ENCODE data around the gene ABHD17A. TPM values are rescaled to one million over a fixed set of nuclear protein-coding genes. Genes with fewer than 3 reads are reported as not detected.

The ABHD17A gene
- total RNA-seq, 4 donors from 2014 or later: 33.8 to 142 (median 63.7) TPM

DNA sequence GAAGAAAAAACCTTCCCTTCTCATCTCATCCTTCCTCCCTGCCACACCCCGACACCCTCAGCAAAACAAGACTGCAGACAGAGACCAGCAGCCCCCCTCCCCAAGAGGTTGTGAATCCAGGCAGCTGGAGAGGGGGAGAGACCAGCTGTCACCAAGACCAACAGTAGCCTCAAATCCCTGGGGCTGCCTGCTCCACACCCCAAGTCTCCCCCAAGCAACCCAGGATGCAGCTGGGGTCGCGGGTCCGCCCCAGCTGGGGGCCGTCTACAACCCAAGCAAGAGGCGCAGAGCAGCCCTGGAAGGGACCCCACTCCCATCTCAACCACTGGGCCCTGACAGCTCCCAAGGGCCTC lies 29.0 kb downstream of the ABHD17A start:
- H3K27ac ChIP-seq: peak overlapping the region; percentile 60 to 70
- H3K9me3 ChIP-seq: no peaks in the 10 kb centered on the region
- peaks cover 0 to 37% of the 10 kb centered on the region in 2 donors for H3K4me1 ChIP-seq
- no peak for DNase-seq
- H3K36me3 ChIP-seq: no peaks in the 10 kb centered on the region
- no peak overlapping the region for H3K4me3 ChIP-seq
- TF ChIP-seq POLR2A (IDR thresholded peaks at IDR 0.05): no peak
- TF ChIP-seq, protein P1, sequence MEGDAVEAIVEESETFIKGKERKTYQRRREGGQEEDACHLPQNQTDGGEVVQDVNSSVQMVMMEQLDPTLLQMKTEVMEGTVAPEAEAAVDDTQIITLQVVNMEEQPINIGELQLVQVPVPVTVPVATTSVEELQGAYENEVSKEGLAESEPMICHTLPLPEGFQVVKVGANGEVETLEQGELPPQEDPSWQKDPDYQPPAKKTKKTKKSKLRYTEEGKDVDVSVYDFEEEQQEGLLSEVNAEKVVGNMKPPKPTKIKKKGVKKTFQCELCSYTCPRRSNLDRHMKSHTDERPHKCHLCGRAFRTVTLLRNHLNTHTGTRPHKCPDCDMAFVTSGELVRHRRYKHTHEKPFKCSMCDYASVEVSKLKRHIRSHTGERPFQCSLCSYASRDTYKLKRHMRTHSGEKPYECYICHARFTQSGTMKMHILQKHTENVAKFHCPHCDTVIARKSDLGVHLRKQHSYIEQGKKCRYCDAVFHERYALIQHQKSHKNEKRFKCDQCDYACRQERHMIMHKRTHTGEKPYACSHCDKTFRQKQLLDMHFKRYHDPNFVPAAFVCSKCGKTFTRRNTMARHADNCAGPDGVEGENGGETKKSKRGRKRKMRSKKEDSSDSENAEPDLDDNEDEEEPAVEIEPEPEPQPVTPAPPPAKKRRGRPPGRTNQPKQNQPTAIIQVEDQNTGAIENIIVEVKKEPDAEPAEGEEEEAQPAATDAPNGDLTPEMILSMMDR (IDR thresholded peaks at IDR 0.05): no peak
- intact Hi-C loops (cut with DNase I; ENCODE audit: low total_unique reads): no loop called here
- H3K27me3 ChIP-seq: no peaks in the 10 kb centered on the region

DNA sequence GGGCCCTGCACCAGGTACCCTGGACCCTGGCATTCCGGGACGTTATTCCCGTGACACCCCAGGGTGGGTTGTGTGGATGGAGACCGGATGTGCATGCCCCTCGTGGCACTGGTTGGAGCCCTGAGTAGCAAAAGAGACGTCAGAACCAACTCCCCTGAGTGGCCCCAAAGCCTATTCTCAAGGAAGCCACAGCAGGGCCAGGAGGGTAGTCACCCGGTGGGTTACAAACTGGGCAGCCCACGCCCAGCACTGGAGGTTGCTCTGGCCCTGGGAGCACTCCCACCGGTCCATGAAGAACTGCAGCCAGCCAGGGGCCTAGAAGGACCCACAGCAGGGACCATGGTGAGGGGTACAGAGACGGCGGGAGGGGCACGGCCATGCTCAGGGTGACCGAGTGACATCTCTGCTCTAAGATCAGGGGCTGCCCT lies 29.5 kb downstream of the ABHD17A start:
- no peak overlapping the region for H3K4me3 ChIP-seq
- peaks cover 0 to 32% of the 10 kb centered on the region in 2 donors for H3K4me1 ChIP-seq
- no peaks in the 10 kb centered on the region for H3K27me3 ChIP-seq
- intact Hi-C loops (cut with DNase I; ENCODE audit: low total_unique reads): no loop called here
- no peaks in the 10 kb centered on the region for H3K9me3 ChIP-seq
- DNase-seq: no peak
- no peaks in the 10 kb centered on the region for H3K36me3 ChIP-seq
- peak overlapping the region; percentile 60 to 70 for H3K27ac ChIP-seq
- no peak for TF ChIP-seq POLR2A (IDR thresholded peaks at IDR 0.05)
- TF ChIP-seq, protein P1 (IDR thresholded peaks at IDR 0.05): no peak

DNA sequence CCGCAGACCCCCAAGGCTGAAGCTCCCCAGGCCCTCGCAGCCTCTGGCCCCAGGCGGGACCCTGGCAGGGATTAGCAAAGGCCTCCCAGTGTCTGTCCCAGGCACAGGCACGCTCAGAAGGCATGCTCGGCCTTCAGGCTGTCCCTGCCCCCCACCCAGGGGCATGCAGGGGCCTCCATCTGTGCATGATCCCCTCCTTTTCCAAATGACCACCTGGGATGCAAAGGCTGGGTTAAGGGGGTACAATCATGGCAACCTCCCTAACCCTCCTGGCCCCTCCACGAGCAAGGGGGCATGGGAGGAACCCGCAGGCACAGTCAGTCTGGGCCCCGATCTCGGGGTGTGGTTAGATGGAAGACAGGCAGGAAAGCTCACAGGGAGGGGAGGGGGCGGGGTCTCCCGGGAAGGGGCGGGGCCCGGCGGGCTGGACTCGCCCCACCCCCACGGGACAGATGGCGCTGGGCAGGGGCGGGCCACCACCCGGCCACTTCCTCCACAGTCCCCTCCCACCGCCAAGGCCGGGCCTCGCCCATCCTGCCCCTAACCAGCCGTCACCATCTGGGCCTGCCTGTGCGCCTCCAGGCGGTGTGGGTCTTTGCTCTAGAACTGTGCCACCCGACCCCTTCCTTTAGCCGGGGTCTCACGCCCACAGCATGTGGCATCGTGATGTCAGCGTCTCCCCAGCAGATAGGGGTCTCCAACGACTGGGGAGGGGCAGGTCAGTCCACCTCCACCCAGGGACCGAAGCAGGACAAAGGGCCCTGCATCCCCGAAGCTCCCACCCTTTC lies 30.1 kb downstream of the ABHD17A start:
- Histone ChIP-seq H3K27ac (peak overlapping the region; percentile 60 to 70), H3K4me1 (peaks cover 0 to 26% of the 10 kb centered on the region in 2 donors), H3K36me3 (no peaks in the 10 kb centered on the region), H3K27me3 (no peaks in the 10 kb centered on the region), H3K9me3 (no peaks in the 10 kb centered on the region), H3K4me3 (no peak overlapping the region)
- peak; percentile 19 to 34 for TF ChIP-seq POLR2A (IDR thresholded peaks at IDR 0.05)
- TF ChIP-seq, protein P1 (IDR thresholded peaks at IDR 0.05): no peak
- peak; percentile 57 to 66 for DNase-seq
- intact Hi-C loops (cut with DNase I; ENCODE audit: low total_unique reads): no loop called here

DNA sequence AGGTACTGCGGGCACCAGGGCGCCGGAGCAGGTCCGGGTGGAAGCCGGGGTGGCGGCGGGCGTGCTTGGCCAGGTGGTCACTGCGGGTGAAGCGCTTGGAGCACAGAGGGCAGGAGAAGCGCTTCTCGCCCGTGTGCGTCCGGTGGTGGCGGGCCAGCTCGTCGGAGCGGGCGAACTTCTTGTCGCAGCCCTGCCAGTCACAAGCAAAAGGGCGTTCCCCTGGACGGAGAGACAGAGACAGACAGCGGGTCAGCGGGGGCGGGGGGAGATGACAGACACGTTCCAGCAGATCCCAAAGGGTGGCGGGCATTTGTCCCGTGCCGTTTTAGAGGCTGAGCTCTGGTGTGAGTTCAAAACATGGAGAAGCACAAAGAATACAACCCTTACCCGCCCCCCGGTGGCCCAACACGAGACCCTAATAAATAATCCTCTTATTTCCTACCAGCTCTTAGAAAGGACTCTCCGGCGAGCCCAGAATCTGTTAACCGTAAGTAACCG lies 30.7 kb downstream of the ABHD17A start:
- Histone ChIP-seq H3K27ac (peak overlapping the region; percentile 37 to 41), H3K9me3 (no peaks in the 10 kb centered on the region), H3K27me3 (no peaks in the 10 kb centered on the region), H3K4me3 (no peak overlapping the region), H3K36me3 (no peaks in the 10 kb centered on the region), H3K4me1 (peaks cover 0 to 26% of the 10 kb centered on the region in 2 donors)
- TF ChIP-seq POLR2A (IDR thresholded peaks at IDR 0.05): no peak
- TF ChIP-seq, protein P1 (IDR thresholded peaks at IDR 0.05): no peak
- intact Hi-C loops (cut with DNase I; ENCODE audit: low total_unique reads): no loop called here
- DNase-seq: no peak

DNA sequence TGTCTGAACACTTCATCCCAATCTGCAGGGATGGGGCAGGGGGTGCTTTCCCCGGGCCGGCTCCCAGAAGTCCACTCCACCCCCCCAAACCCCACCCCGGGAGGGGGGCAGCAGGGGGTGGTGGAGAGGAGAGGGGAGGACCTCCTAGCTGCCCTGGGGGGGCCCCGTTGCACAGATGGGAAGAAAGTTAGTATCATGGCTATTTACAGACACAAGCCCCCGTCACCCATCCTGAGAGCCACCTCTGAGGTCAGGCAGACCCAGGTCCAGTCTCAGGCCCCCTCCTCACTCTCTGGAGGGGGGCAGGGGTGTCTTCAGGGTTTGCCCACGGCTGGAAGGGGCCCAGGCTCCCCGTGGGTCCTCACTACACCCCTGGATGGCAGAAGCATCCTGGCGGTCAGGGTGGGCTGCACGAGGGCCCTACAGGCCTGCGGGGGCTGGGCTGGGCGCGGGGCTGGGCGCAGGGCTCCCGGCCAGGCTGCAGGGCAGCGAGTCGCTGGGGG lies 31.2 kb downstream of the ABHD17A start:
- Histone ChIP-seq H3K27ac (no peak overlapping the region), H3K4me1 (peaks cover 0 to 26% of the 10 kb centered on the region in 2 donors), H3K9me3 (no peaks in the 10 kb centered on the region), H3K27me3 (no peaks in the 10 kb centered on the region), H3K36me3 (no peaks in the 10 kb centered on the region), H3K4me3 (no peak overlapping the region)
- DNase-seq: no peak
- intact Hi-C loops (cut with DNase I; ENCODE audit: low total_unique reads): no loop called here
- TF ChIP-seq, protein P1 (IDR thresholded peaks at IDR 0.05): no peak
- no peak for TF ChIP-seq POLR2A (IDR thresholded peaks at IDR 0.05)

Data from uterus (tissue), 4 donors.